Calu3 (cell line): ENCODE results near the gene SHISAL2A. TPM values are rescaled to one million over a fixed set of nuclear protein-coding genes. Genes with fewer than 3 reads are reported as not detected.

ENCODE experiments used
- total RNA-seq: library from RNA; stranded (reverse); gene quantifications from 2 replicates; pipeline ENCODE4 v1.2.3, GENCODE V29; 2022

Gene SHISAL2A
- total RNA-seq, 1 experiment from 2014 or later = not detected

Other genes with a start within 250 kb of the SHISAL2A start
- gene ORC1, start 228.7 kb upstream of the SHISAL2A start, total RNA-seq = 15.5 and 17.2 TPM in 2 replicates
- 46.7 and 52.4 TPM in 2 replicates for gene PRPF38A, start 228.6 kb upstream of the SHISAL2A start, total RNA-seq
- 41.4 and 55.9 TPM in 2 replicates for gene TUT4, start 80.1 kb upstream of the SHISAL2A start, total RNA-seq
- not detected in 2 replicates for gene GPX7, start 30.8 kb upstream of the SHISAL2A start, total RNA-seq
- 42.4 and 43.0 TPM in 2 replicates for gene COA7, start 65.2 kb downstream of the SHISAL2A start, total RNA-seq
- gene ZYG11B, start 93.3 kb downstream of the SHISAL2A start, total RNA-seq = 14.2 and 14.8 TPM in 2 replicates
- not detected in 2 replicates for gene ZYG11A, start 209.6 kb downstream of the SHISAL2A start, total RNA-seq